Measurements from ENCODE around the gene MARK2. TPM values are rescaled to one million over a fixed set of nuclear protein-coding genes. Genes with fewer than 3 reads are reported as not detected.

MARK2 gene
- total RNA-seq, 2 donors from 2014 or later = 39.7 to 39.8 TPM

DNA sequence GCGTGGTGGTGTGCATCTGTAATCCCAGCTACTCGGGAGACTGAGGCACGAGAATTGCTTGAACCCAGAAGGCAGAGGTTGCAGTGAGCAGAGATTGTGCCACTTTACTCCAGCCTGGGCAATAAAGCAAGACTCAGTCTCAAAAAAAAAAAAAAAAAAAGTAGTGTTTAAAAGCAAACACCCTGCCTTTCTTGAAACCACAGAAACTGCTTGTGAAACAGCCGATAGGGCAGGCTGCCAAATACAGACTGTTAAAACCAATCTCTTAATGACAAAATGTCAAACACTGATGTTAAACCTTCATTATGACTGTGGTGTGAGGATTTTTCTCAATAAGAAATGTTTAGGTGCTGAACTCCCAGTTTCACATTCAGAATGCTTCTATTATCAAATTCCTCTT lies 27.3 kb downstream of the MARK2 start:
- 93 to 100% methylated on average over 2 to 4 of the region's 4 CpGs for whole genome bisulfite sequencing, 2 experiments (ENCODE audit: insufficient coverage in 1 of 2, insufficient read length in 1 of 2)
- Mint-ChIP-seq H3K36me3 (ENCODE audit: low read depth) (peaks cover 18% of the 10 kb centered on the region), H3K4me1 (peaks cover 41% of the 10 kb centered on the region), H3K4me3 (no peak overlapping the region), H3K27ac (no peak overlapping the region), H3K9me3 (no peaks in the 10 kb centered on the region), H3K27me3 (ENCODE audit: insufficient read depth) (no peaks in the 10 kb centered on the region)
- Histone ChIP-seq H3K36me3 (ENCODE audit: control insufficient read depth, insufficient read depth, low read length) (peaks cover 13% of the 10 kb centered on the region), H3K4me3 (ENCODE audit: low read length) (peak overlapping the region; percentile 20), H3K27me3 (ENCODE audit: control insufficient read depth, insufficient read depth, low read length, poor library complexity, severe bottlenecking) (no peaks in the 10 kb centered on the region), H3K9me3 (ENCODE audit: control insufficient read depth, low read length) (no peaks in the 10 kb centered on the region), H3K27ac (ENCODE audit: low read depth, low read length) (no peak overlapping the region), H3K4me1 (ENCODE audit: control insufficient read depth, insufficient read depth, low read length) (peaks cover 15% of the 10 kb centered on the region), H3K9ac (ENCODE audit: extremely low read depth, low read length, poor library complexity, severe bottlenecking) (no peak overlapping the region)
- TF ChIP-seq, protein P1, sequence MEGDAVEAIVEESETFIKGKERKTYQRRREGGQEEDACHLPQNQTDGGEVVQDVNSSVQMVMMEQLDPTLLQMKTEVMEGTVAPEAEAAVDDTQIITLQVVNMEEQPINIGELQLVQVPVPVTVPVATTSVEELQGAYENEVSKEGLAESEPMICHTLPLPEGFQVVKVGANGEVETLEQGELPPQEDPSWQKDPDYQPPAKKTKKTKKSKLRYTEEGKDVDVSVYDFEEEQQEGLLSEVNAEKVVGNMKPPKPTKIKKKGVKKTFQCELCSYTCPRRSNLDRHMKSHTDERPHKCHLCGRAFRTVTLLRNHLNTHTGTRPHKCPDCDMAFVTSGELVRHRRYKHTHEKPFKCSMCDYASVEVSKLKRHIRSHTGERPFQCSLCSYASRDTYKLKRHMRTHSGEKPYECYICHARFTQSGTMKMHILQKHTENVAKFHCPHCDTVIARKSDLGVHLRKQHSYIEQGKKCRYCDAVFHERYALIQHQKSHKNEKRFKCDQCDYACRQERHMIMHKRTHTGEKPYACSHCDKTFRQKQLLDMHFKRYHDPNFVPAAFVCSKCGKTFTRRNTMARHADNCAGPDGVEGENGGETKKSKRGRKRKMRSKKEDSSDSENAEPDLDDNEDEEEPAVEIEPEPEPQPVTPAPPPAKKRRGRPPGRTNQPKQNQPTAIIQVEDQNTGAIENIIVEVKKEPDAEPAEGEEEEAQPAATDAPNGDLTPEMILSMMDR (conservative IDR thresholded peaks at IDR 0.05) = no peak
- no peak for DNase-seq

DNA sequence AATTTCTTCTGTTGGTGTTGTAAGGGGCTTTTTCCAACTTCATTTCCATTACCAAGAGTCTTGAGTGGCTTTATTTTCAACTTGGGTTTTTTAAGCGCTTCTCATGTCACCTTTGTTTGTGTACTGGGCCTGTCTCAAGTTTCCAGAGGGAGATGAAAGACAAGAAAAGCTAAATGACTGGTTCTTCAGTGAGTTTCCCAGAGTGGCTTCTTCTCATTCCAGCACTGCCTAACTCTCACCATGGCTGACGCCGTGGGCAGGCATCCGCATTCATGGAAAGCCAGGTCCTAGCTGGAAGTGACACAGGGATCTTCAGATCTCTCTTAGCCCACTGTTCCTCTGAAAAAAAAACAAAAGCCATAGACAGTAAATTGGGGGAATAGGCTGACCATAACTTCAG lies 28.6 kb downstream of the MARK2 start:
- Mint-ChIP-seq H3K9me3 (no peaks in the 10 kb centered on the region), H3K27ac (peak overlapping the region; percentile 37), H3K4me1 (peaks cover 50% of the 10 kb centered on the region), H3K4me3 (no peak overlapping the region), H3K27me3 (ENCODE audit: insufficient read depth) (no peaks in the 10 kb centered on the region), H3K36me3 (ENCODE audit: low read depth) (peaks cover 11% of the 10 kb centered on the region)
- Histone ChIP-seq H3K4me3 (ENCODE audit: low read length) (no peak overlapping the region), H3K9ac (ENCODE audit: extremely low read depth, low read length, poor library complexity, severe bottlenecking) (no peak overlapping the region), H3K27me3 (ENCODE audit: control insufficient read depth, insufficient read depth, low read length, poor library complexity, severe bottlenecking) (no peaks in the 10 kb centered on the region), H3K9me3 (ENCODE audit: control insufficient read depth, low read length) (no peaks in the 10 kb centered on the region), H3K4me1 (ENCODE audit: control insufficient read depth, insufficient read depth, low read length) (peaks cover 15% of the 10 kb centered on the region), H3K36me3 (ENCODE audit: control insufficient read depth, insufficient read depth, low read length) (peaks cover 11% of the 10 kb centered on the region), H3K27ac (ENCODE audit: low read depth, low read length) (no peak overlapping the region)
- no peak for DNase-seq
- WGBS, 2 experiments (ENCODE audit: insufficient coverage in 1 of 2, insufficient read length in 1 of 2) = 93 to 96% methylated on average over 3 to 4 of the region's 4 CpGs
- TF ChIP-seq, protein P1 (conservative IDR thresholded peaks at IDR 0.05) = no peak

DNA sequence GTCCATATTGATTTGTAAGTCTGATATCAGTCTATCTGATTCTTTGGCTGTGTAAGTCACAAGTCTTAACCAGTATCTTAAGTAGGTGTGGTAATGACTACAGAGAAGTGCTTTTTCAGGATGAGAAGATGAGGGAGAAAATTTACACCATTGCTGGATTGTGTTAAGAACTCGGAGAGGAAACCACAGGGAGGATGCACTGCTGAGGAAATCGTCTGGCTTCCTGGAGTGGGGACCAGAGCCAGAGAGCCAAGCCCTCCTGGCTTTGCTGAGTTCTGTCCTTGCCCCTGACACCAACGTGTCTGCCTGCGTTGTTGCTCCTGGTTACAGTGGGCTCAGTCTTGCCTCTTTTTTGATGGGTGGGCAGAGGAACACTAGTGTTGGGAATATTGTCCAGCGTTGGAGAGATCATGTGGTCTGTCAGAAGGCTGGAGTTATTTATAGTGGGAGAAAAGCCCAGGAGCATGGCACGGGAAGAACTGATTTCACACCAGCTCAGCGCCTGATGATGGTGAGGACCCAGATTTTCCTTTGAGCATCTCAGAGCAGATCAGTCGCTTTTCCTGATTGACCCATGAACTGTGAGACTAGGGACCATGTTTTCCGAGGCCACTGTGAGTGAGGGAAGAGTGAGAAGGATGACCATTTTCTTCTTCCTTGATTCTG lies 29.6 kb downstream of the MARK2 start:
- H3K9ac ChIP-seq (ENCODE audit: extremely low read depth, low read length, poor library complexity, severe bottlenecking) = no peak overlapping the region
- H3K27me3 ChIP-seq (ENCODE audit: control insufficient read depth, insufficient read depth, low read length, poor library complexity, severe bottlenecking) = no peaks in the 10 kb centered on the region
- 85 to 95% methylated on average over 6 to 9 of the region's 9 CpGs for WGBS, 2 experiments (ENCODE audit: insufficient coverage in 1 of 2, insufficient read length in 1 of 2)
- peaks cover 5% of the 10 kb centered on the region for H3K36me3 ChIP-seq (ENCODE audit: control insufficient read depth, insufficient read depth, low read length)
- no peak overlapping the region for H3K27ac Mint-ChIP-seq
- no peak overlapping the region for H3K4me3 Mint-ChIP-seq
- peaks cover 50% of the 10 kb centered on the region for H3K4me1 Mint-ChIP-seq
- H3K9me3 ChIP-seq (ENCODE audit: control insufficient read depth, low read length) = no peaks in the 10 kb centered on the region
- H3K4me1 ChIP-seq (ENCODE audit: control insufficient read depth, insufficient read depth, low read length) = peaks cover 15% of the 10 kb centered on the region
- H3K27ac ChIP-seq (ENCODE audit: low read depth, low read length) = no peak overlapping the region
- no peaks in the 10 kb centered on the region for H3K9me3 Mint-ChIP-seq
- no peak for DNase-seq
- TF ChIP-seq, protein P1 (conservative IDR thresholded peaks at IDR 0.05) = no peak
- H3K36me3 Mint-ChIP-seq (ENCODE audit: low read depth) = peaks cover 7% of the 10 kb centered on the region
- H3K27me3 Mint-ChIP-seq (ENCODE audit: insufficient read depth) = no peaks in the 10 kb centered on the region
- no peak overlapping the region for H3K4me3 ChIP-seq (ENCODE audit: low read length)

Data from endodermal cell (in vitro differentiated cells).